Loucy (cell line): ENCODE data around the gene MYO1H.

Source experiments
- EZH2phosphoT487 ChIP-seq: fragments of 200-600 bp; IDR thresholded peaks from 2 replicates; pipeline ENCODE4 v1.6.1; 2018; ENCODE audit warnings: antibody characterized with exemption, mild to moderate bottlenecking, moderate library complexity, borderline replicate concordance
- TF ChIP-seq, protein P1 (sequence below): fragments of 200-600 bp; sonication (generic); conservative IDR thresholded peaks from 2 replicates; pipeline ENCODE4 v1.5.1; 2014; ENCODE audit warnings: mild to moderate bottlenecking, antibody characterized with exemption, low read length

DNA sequence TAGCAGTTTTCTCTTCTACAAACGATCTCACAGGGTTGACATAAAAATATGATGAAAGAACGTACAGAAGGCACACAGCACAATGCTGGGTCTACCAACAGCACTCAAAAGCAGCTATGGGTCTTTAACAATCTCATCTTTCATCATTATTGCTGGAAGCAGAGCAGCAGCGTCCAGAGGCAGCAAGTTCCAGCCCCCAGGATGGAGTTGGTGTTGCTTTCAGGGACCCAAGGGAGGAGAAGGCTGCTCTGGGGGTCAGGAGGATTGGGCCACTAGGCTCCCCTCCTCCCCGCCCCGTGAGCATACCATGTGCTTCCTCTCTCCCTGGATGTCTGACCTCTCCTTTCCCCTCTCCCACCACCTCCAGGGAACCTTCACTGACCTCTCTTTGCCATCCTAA is 116.1 kb downstream of the MYO1H start:
- TF ChIP-seq, protein P1, sequence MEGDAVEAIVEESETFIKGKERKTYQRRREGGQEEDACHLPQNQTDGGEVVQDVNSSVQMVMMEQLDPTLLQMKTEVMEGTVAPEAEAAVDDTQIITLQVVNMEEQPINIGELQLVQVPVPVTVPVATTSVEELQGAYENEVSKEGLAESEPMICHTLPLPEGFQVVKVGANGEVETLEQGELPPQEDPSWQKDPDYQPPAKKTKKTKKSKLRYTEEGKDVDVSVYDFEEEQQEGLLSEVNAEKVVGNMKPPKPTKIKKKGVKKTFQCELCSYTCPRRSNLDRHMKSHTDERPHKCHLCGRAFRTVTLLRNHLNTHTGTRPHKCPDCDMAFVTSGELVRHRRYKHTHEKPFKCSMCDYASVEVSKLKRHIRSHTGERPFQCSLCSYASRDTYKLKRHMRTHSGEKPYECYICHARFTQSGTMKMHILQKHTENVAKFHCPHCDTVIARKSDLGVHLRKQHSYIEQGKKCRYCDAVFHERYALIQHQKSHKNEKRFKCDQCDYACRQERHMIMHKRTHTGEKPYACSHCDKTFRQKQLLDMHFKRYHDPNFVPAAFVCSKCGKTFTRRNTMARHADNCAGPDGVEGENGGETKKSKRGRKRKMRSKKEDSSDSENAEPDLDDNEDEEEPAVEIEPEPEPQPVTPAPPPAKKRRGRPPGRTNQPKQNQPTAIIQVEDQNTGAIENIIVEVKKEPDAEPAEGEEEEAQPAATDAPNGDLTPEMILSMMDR = no peak
- TF ChIP-seq EZH2phosphoT487 = no peak
